ENCODE results near the gene SGK2.

Gene SGK2

DNA sequence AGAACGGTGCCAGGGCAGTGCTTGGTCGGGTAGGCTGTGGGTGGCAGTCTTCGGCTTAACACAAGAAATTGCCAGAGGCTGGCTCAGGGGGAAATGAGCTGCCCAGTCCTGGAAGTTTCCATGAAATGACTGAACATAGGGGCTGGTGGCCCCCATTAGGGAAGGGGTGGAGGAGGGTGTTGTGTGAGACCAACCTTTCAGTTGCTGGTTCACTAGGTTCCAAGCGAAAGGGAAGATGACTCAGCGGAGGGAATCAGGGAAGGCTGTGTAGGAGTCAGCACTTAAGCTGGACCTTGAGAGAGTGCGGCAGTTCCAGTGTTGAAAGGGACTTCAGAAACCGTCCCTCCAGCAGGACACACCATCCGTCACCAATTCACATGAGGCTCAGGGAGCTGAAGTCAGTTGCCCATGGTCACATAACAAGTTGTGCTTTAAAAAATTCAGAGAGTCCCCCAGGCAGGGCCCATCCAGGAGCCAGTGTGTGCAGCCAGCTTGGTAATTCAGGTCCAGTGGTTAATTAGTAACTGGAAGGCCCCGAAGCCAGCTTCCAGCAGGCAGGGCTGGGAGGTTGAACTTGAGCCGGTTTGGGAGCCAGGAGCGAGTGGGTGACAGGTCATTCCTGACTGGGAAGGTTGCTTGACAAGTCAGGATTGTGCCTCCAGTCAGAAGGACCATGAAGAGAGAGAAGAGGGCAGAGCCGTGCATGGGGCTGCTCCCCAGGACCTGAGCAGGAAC is at the start of gene SGK2:
Gene SGK2, plus strand, starts transcription at position 616 of the 735 bp plus-strand sequence. CDS start 7,469 bp downstream, outside the sequence.
- DNase-seq, result no peak

DNA sequence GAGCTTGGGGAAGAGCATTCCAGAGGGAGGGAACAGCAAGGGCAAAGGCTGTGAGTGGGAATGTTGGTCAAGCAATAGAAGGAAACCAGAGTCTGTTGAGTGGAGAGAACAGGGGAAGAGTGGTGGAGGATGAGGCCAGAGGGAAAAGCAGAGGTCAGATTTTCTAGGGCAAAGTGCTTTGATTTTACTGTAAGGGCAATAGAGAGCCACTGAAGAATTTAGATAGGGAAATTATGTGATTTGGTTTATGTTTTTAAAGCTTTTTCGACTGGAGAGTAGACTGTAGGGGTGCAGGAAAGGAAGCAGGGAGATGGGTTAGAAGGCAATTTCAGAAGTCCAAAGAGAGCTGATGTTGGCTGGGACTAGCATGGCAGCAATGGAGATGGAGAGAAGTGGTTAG is 46.9 kb upstream of the SGK2 start:
- no peak for DNase-seq

DNA sequence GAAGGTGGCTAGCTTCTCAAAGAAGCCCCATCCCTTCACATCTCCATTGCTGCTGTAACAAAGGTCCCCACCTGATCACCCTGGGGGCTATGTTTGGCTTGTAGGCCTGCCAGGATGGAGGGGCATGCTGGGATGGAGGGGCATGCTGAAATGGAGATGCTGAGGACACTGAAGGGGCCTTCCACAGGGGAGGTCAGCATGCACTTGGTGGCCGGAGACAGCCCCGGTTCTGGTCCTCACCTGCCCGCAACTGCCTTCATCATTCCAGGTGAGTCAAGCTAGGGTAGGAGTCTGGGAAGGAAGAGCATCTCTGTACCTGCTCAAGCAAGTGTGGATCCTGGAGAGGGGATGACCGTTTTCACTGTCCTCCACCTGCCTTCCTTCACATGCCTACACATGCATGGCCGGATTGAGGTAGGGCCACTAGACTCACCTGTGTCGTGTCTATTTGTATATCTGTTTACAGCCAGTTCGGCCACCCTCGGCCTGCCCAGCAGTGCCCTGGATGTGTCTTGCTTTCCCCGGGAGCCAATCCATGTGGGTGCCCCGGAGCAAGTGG is 45.4 kb upstream of the SGK2 start:
- DNase-seq, result no peak

DNA sequence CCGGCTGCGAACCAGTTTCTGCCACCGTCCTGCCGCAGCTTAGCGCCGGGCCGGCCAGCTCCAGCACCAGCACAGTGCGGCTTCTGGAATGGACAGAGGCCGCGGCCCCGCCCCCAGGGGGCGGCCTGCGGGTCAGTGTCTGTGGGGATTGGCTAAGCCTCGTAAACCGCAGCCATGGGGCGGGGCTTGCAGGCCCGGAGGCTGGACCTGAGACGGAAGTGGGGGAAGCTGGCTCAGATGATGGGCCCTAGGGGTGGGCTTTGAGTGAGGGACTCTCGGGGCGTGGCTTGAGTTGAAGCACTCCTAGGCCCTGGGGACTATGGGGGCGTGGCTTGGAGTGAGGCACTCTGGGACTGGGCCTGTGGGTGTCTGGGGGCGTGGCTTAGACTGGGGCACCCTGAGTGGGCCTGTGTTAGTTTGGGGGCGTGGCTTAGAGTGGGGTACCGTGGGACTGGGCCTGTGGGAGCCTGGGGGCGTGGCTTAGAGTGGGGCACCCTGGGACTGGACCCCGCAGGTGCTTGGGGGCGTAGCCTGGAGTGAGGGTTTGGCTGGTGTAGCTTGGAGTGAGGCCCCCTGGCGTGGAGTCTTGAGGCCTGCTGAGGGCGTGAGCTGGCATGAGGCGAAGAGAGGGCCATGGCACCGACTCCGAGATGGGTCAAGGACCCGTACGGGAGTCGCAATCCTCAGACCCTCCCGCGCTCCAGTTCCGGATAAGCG is 44.7 kb upstream of the SGK2 start:
- DNase-seq, result peak; percentile 100

DNA sequence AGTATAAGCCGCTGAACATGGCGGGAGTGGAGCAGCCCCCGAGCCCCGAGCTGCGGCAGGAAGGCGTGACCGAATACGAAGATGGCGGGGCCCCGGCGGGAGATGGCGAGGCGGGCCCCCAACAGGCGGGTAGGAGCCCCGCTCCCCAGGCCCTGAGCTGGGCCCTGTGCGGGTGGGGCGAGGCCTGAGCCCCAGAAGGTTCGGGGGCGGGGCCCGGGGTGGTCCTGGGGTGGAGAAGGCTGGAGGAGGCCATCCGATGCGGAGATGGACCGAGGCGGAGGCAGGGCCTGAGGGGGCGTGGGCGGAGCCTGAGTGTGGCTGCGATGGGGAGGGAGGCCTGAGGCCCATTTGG is 44.2 kb upstream of the SGK2 start:
- peak; percentile 66 for DNase-seq

DNA sequence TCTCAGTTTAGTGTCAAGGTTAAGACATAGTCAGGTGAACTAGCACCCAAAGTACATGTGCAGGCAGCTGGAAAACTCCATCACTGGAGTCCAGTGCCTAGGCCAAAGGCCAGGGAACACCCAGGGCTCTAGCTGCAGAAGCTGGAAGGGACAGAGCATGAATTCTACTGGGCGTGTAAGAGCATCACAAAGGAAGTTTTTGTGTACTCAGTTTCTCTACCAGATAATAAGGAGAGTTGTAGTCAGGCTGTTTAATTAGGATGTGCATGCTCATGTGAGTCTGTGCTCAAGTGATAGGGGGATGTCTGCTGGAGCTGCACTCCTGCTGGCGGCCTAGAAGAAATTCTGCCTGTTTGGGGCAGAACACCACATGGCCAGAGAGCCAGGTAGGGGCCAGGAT is 43.2 kb upstream of the SGK2 start:
- DNase-seq, result no peak

DNA sequence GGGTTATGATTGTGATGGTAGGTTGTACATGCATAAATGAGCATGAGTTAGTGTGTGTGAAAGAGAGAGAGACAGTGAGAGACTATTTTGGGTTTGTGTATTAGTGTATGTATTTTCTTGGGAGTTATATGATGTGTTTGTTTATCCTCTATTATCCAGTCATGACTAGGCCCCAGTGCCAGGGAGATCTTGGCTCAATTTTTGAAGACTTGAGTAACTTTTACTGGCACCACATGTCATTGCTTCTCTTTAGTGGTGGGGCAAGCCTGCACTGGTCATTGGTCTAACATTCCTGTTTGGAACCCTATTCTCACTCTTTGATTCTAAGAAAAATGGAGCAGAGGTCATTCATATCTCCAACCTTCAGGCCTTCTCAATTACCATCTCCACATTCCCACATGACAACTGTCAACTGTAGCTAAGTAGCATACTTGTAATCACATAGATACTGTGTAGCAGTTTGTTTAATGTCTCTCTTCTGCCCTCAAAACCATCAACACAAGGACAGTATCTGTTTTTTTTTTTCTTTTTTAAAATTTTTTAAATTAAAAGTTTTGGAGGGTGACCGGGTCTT is 42.5 kb upstream of the SGK2 start:
- no peak for DNase-seq

DNA sequence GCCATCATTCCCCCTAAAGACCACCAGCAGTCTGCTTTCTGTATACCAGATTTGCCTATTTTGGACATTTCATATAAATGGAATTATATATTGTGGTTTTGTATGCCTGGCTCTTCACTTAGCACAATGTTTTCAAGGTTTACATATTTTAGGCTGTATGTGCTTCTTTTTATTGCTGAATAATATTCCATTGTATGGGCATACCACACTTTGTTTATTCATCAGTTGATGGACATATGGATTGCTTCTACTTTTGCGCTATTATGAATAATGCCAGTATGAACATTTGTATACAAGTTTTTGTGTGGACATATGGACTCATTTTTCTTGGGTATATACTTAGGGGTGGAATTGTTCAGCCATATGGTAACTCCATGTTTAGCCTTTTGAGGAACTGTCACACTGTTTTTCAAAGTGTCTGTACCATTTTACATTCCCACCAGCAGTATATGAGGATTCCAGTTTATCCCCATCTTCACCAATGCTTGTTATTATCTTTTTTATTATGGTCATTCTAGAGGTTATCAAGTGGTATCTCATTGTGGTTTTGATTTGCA is 38.7 kb upstream of the SGK2 start:
- DNase-seq, result no peak

DNA sequence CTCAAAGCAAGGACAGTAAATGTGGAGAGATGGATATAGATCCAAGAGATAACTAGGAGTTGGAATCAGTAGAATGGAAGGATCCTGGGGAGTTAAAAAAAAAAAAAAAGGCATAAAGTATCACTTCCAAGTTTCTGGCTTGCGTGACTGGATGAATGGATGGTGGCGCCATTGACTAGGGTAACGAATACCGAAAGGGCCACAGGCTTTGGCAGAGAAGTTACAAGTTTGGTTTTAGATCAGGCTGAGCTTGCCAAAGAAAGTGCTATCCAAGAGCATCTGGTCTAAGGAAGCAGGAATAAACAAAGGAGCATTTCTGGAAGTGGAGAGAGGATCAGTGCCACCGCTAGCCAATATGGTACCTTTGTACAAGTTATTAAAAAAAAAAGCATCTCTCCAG is 33.8 kb upstream of the SGK2 start:
- DNase-seq, result no peak

DNA sequence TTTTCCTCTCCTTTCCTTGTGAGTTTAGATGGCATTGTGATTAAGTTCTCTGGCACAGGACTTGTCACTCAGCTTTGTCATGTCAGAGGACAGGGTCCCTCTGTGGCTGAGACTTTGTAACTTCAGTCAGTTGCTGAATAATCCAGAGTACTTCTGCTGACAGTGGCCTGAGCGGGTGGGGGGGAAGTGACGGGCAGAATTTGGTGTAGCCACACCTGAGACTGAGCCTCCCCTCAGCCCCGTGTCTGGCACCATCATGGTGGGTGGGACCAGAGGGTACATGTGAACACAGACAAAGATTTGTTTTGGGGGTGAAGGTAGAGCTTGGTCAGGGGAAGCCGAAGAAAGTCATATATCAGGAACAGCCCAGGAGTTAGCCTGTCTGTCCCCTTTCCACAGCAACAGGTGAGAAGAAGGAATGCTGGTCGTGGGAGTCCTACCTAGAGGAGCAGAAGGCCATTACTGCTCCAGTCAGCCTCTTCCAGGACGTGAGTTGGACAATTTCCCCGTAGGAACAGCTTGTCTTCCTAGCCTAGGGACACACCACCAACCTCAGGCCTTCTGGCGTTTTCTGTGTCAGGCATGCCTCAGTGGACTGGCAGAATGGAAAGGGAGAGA is 30.5 kb upstream of the SGK2 start:
- no peak for DNase-seq

DNA sequence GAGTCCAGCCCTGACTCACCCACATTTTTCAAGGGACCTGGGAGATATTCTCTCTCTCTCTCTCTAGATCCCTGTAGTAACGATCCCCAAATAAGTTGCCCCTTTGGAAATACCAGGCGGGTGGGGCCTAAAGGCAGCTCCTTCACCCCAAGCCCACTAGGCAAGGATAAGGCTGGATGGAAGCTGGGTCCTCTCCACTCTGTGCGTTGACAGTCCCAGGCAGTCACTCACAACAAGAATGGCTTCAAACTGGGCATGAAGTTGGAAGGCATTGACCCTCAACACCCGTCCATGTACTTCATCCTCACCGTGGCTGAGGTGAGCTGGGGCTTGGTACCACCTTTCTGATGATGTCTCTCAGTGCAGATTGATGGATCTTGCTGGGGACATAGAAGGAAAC is 29.8 kb upstream of the SGK2 start:
- no peak for DNase-seq

DNA sequence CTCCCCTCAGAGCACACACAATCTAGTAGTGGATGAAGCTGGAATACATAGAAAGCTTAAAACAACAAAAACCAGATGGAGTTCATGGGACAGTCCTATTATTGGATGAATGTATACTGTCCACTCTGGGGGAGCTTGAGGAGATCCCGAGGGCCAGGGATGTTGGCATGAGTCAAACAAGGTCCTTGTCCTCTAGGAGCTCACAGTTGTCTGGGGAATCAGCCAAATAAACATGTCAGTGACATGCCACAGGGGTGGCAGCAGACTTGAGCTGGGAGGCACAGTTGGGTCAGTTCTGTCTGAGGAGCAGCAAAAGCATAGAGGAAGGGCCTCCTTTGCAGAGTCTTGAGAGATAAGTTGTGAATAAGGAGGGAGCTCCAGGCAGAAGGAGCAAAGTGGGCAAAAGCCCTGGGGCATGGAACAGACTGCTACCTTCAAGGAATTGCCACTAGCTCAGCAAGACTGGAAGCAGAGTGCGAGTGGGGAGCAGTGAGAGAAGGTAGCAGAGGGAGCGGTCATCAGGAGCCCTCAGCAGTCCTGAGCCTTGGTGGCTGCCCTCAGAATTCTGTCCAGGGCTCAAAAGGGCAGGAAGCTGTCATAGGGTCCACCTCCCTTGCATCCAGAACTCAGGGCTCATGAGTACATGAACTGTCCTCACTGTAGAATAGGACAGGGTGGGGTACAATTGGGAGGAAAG is 29.2 kb upstream of the SGK2 start:
- no peak for DNase-seq

DNA sequence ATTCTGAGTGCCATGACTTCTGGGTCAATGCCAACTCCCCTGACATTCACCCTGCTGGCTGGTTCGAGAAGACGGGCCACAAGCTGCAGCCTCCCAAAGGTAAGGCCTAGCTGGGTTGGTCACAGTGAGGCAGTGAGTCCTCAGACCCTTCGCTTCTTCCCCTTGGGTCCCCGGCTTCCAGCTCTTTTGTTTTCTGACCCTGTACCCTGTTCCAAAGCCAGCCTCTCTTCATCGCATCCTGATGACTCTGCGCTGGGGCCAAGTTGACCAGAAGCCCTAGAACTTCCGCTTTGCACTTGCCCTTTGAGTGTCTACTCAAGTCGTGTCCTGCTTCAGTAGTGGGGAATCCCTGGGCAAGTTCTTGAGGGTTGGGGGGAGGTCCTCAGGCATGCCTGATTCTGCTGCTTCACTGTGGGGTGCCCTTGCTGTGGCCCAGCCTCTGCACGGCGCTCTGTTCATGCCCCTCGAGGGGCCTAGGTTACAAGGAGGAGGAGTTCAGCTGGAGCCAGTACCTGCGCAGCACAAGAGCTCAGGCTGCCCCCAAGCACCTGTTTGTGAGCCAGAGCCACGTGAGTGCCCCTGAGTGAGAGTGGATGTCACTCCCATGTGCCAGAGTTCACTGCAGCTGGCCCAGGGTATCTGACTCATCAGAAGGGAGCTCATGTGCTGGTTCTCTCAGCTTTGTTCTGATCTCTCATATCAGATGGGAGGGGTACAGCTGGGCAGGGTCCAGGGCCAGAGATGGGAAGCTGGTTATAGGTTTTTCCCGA is 28.3 kb upstream of the SGK2 start:
- no peak for DNase-seq

DNA sequence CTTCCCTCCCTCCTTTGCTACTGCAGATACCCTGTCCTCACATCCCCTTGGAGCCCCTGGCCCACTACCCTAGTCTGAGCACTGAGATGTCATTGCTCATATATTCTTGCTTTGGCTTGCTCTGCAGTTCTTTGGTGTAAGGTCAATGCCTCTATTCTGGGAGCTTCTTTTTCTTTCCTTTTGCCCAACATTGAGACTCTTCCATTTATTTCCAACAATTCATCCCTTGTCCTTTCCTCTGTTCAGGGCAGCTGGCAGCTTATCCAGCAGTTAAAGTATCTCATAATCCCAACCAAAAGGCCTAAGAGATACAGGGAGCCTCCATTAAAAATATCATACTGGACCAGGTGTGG is 27.8 kb upstream of the SGK2 start:
- no peak for DNase-seq

DNA sequence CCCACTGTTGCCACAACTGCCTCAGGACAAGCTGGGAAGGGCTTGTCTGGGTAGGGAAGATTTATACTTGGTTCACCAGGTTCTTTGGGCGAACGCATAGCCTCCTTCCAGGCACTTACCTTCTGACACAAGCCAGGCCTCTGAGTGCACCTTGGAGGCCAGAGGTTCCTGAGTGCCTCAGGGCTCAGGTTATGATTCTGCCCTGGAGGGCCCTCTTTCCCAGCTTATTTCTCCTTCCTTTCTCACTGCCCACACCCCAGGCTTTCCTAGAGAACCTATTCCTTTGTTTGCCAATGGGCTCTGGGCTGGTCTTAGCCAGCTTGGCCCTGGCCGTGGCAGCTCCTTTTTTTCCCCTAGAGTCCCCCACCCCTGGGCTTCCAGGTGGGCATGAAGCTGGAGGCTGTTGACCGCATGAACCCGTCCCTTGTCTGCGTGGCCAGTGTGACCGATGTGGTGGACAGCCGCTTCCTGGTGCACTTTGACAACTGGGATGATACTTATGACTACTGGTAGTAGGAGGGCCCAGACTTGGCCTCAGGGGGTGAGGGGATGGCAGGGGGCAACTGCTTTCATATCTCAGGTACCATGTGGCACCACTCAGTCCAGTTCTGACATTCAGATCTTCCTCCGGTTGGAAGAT is 26.3 kb upstream of the SGK2 start:
- DNase-seq, result no peak

DNA sequence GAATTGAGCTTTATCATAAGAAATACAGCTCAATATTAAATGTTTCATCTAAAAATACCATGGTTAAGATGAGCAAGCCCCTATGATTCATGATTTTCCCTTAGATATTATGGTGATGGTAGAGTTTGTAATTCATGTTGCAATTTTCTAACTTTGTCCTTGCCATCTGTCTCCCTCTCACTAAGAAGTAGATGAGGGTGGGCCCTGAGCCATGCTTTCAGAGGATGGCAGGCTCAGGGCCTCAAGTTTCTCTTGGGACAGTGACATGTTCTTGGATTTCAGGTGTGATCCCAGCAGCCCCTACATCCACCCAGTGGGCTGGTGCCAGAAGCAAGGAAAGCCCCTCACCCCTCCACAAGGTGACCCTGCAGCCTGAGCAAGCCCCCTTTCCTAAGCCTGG is 25.8 kb upstream of the SGK2 start:
- DNase-seq, result no peak

DNA sequence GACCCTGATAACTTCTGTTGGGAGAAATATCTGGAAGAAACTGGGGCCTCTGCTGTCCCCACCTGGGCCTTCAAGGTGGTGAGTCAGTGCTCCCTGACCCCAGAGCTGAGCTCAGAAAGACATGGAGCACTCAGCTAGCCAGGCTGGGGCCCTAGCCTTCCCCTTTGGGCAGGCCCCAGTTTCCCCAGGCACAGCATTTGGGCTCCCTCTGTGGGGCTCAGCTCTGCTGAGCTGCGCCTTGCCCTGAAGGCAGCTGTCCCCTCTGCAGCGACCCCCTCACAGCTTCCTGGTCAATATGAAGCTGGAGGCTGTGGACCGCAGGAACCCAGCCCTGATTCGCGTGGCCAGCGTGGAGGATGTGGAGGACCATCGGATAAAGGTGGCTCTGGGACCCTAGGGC is 24.8 kb upstream of the SGK2 start:
- no peak for DNase-seq

DNA sequence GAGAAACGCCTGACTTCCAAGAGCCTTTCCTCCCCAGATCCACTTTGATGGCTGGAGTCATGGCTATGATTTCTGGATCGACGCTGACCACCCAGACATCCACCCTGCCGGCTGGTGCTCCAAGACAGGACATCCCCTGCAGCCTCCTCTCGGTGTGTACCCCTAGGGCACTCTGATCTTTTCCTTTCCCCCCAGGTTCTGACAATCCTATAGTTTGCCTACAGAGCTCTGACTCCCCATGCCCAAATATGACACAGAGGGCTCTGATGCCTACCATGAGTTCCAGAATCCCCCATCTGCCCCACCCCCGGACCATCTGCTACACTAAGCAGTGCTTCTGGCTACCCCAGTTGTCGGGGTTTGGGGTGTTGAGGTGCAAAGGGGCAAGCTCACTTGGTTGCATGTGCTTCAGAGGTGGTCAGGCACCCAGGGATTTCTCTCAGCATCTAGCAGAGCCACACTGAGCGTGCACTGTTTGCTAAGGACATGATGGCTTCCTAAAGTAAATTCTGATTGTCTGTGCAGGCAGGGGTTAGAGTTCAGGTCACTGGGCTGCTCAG is 24.0 kb upstream of the SGK2 start:
- DNase-seq, result no peak

DNA sequence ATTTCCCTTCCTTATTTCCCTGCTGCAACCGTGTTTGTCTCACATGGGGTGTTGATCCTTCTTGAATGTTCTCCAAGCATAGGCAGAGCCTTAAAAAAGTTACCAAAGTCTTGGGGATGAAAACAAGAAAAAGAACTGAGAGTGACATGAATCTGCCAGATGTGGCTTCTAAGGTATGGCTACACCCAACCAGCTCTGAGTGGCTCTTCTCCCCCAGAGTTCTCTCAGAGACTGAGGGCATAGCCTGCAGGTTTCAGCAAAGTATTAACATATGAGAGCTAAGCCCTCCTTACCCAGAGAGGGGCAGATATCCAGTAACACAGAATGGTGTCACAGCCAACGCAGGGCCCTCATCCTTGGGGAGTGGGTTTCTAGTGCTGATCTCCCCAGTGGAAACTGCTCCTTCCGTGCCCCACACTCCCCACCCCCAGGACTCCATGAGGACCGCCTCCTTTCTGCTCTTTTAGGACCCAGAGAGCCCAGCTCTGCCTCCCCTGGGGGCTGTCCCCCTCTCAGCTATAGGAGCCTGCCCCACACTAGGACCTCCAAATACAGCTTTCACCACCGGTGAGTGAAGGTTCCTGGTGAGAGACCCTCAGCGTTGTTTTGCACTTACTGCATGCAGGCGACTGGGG is 23.3 kb upstream of the SGK2 start:
- DNase-seq, result no peak

DNA sequence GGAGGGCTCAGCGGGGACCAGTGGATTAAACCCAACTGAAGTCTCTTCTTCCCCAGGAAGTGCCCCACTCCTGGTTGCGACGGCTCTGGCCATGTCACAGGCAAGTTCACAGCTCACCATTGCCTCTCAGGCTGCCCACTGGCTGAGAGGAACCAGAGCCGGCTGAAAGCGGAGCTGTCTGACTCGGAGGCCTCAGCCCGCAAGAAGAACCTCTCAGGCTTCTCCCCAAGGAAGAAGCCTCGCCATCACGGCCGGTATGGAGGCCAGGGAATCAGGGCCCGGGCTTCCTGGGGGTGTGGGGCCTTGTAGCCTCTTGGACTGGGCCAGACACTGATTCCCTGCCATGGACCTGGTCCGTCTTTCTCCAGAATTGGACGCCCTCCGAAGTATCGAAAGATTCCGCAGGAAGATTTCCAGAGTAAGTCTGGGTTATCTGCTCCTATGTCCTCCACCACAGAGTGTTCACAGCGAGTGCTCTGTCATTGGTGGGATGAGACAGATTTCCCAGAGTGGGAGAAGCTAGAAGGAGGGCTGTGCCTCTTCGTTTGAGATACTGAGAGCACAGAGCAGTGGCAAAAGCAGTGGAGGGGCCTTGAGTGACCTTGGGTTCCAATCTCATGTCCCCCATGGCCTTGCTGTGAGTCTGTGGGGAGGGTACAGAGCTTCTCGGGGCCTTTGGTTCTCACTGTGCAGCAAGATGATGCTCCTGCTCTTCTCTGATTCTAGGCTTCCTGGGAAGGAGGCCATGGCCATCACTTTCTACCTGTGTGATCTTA is 22.6 kb upstream of the SGK2 start:
- DNase-seq, result no peak
